NCI-H2081 (cell line): ENCODE measurements around the gene TUBA1C.

Source experiments
- DNase-seq, 2 experiments: peaks; one replicate each; lab custom pipeline; 2025; lab: John Stamatoyannopoulos, UW

Gene TUBA1C

GRCh38 chr12:49283541-49284429 is 18.9 kb downstream of the TUBA1C start:
- DNase-seq, result no peak

DNA sequence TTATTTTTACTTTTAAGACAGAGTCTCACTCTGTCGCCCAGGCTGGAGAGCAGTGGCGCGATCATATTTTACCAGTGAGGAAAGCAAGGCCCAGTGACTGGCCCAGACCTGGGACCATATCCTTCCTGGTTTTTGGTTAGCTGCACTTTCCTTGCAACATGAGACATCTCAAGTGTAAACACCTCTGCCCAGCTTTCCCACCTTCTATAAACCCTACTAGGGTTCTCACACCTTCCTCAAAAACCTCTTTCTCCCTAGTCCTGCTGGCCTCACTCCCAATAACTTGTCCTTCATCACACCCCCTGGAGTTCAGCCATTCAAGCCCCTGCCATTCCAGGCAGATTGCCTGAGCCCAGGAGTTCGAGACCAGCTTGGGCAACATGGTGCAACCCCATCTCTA is 19.8 kb downstream of the TUBA1C start:
- DNase-seq, result no peak

DNA sequence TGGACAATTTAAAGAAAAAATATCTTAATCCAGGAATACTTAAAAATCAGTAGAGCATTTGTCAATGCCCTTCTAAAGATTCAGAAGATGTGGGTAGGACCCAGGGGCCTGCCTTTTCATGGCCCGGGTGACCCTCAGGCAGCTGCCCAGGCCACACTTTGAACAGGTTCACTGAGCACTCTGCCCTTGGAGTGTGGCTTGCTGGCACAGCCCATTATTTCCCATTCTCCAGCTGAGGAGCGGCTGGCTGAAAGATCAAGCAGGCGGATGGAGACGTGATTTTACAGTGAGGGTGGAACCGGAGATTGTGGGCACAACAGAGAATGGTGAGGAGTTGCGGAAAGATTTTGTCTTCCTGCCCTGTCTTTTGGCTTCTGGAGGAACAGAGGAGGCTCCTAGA is 23.0 kb downstream of the TUBA1C start:
- no peak for DNase-seq

- DNase-seq, result peak in 1 of 2 experiments; percentile 51
Observed at GRCh38 chr12:49288412-49288853, 23.6 kb downstream of the TUBA1C start.

GRCh38 chr12:49288922-49289555 is 24.2 kb downstream of the TUBA1C start:
- no peak for DNase-seq

DNA sequence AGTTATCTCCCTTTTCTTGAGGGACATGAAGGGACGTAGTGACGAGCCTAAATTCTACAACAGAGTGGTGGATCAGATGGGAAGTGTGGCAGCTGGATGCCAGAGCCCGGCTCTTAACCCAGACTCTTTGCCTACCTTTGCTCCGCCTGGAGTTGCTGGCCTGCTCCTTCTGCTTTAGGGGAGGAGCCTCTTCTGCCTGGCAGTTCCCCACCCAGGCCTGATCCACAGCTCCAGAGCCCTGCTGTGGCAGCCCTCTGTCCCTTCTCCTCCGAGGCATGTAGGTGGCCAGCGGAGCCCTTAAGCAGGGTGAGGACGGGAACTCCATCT is 27.8 kb downstream of the TUBA1C start:
- no peak for DNase-seq

GRCh38 chr12:49293056-49293956 is 28.4 kb downstream of the TUBA1C start:
- DNase-seq, result peak; percentile 62 to 71

- DNase-seq, result no peak
Observed at GRCh38 chr12:49294086-49294803, 29.4 kb downstream of the TUBA1C start.

DNA sequence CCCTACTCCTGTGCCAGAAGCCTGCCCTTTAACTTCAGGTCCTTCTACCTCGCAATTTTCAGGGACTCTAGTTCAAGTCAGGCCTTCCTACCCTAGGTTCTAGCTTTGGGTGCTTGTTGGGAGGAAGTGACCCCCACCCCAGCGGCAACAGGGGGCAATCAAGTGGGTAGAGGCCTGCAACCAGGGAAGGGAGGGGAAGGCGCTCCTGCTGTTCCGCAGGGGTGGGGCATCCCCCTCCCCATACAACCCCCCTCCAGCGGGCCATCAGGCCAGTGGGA is 29.9 kb downstream of the TUBA1C start:
- DNase-seq, result no peak

DNA sequence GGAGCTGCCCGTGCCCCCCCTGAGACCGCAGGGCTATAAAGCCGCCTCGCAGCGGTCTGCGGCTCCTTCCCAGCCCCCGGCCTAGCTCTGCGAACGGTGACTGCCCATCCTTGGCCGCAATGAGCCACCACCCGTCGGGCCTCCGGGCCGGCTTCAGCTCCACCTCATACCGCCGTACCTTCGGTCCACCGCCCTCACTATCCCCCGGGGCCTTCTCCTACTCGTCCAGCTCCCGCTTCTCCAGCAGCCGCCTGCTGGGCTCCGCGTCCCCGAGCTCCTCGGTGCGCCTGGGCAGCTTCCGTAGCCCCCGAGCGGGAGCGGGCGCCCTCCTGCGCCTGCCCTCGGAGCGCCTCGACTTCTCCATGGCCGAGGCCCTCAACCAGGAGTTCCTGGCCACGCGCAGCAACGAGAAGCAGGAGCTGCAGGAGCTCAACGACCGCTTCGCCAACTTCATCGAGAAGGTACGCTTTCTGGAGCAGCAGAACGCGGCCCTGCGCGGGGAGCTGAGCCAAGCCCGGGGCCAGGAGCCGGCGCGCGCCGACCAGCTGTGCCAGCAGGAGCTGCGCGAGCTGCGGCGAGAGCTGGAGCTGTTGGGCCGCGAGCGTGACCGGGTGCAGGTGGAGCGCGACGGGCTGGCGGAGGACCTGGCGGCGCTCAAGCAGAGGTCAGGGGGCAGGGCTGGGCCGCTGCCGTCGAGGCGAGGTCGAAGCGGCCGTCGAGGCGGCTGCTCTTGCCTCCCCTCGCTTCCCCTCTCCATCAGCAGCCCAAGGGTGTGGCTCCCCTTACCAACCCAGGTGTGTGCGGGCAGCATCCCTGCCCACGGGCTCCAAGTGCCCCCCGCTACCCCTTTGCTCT is 30.4 kb downstream of the TUBA1C start, which contains the start of gene PRPH:
Gene PRPH, plus strand, starts transcription at position 66 of the 855 bp plus-strand sequence. Its CDS starts 54 bp downstream, at position 120.
- no peak for DNase-seq

GRCh38 chr12:49296034-49296835 is 31.4 kb downstream of the TUBA1C start:
- DNase-seq, result no peak

DNA sequence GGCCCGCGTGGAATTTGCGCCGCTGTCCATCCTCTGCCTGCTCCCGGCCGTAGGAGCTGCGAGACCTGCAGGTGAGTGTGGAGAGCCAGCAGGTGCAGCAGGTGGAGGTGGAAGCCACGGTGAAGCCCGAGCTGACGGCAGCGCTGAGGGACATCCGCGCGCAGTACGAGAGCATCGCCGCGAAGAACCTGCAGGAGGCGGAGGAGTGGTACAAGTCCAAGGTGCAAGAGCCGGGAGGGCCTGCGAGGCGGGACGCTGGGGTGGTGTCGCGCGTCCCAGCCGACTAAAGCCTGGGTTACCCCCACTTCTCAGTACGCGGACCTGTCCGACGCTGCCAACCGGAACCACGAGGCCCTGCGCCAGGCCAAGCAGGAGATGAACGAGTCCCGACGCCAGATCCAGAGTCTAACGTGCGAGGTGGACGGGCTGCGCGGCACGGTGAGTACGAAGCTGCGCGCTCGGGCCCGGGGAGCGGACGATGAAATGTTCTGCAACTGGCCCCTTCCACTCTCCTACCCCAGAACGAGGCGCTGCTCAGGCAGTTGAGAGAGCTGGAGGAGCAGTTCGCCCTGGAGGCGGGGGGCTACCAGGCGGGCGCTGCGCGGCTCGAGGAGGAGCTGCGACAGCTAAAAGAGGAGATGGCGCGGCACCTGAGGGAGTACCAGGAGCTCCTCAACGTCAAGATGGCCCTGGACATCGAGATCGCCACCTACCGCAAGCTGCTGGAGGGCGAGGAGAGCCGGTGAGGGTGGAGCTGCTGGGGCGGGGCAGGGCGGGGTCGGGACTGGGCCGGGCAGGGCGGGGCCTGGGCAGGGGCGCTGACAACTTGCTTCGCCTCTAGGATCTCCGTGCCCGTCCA is 32.2 kb downstream of the TUBA1C start:
- DNase-seq, result peak; percentile 20 to 54

DNA sequence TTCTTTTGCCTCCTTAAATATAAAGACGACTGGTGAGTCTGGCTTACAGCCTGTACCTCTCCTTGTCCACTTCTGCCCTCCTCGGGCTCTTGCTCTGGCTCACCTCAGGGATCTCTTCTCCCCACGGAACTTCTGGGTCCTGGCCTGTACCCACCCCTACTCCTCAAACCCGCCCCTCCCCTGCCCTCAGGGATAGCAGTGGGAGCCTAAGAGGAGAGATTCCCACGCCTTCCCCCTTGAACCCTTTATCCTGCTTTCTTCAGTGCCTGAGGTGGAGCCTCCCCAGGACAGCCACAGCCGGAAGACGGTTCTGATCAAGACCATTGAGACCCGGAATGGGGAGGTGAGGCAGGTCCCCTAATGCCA is 32.8 kb downstream of the TUBA1C start:
- no peak for DNase-seq

GRCh38 chr12:49298160-49298559 is 33.3 kb downstream of the TUBA1C start:
- no peak for DNase-seq

DNA sequence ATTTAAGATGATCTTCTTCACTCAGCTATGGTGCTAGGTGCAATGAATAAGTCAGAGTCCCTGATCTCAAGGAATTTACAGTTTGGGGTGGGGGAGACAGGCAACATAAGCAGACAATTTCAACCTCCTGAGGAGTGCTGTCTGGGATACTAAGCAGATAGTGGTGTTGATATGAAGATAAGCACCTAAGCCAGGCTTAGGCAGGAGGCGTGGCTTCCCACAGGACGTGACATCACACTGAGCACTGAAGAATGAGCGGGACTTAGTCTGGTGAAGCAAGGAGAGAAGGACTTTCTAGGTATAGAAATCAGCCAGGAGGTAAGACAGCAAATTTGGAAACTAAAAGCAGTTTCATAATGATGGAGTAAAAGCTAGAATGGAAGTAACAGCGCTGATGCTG is 36.9 kb downstream of the TUBA1C start:
- DNase-seq, result no peak

- no peak for DNase-seq
Observed at GRCh38 chr12:49304161-49304560, 39.3 kb downstream of the TUBA1C start.

DNA sequence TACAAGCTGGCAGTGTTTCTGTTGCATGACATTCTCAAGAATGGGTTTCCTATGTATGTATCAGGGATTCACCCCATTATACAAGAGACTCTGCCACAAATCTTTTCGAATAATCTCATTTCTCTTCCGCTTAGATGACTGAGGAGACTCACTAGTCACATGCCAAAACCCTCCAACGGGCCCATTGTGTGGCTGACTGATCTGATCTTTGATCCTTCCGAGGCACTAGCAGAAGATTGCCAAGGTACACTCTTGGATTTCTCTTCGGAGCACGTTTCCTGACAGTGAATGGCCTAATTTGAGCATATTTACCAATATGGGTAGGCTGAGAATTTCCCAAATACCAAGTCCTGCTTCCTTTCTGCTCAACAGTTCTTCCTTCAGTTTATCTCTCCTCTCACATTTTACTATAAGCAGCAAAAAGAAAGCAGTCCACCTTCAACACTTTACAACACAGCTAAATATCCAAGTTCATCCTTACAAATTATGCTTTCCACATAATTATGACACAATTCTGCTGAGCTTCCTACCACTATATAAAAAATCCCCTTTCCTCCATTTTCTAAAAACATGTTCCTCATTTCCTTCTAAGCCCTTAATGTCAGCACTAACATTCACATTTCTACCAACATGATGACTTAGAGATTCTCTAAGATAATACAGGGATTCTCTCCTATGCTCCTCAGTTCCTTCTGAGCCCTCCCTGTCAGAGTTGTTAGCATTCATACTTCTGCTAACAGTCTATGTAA is 41.1 kb downstream of the TUBA1C start:
- DNase-seq, result no peak

GRCh38 chr12:49309386-49309785 is 44.5 kb downstream of the TUBA1C start:
- no peak for DNase-seq
